OCI-LY3 (cell line): ENCODE results near the gene WWOX.

Experiments used
- EZH2phosphoT487 ChIP-seq: fragments of 200-600 bp; shearing (Covaris generic); IDR thresholded peaks from 2 replicates; pipeline ENCODE4 v1.6.1; 2018; ENCODE audit warnings: antibody characterized with exemption, mixed run types, low read depth
- TF ChIP-seq, protein P1 (sequence below): fragments of 200-600, 300-600 bp; sonication (generic); IDR thresholded peaks from 2 replicates; pipeline ENCODE4 v1.5.1; 2014; ENCODE audit warnings: antibody characterized with exemption, low read length, low read depth

DNA sequence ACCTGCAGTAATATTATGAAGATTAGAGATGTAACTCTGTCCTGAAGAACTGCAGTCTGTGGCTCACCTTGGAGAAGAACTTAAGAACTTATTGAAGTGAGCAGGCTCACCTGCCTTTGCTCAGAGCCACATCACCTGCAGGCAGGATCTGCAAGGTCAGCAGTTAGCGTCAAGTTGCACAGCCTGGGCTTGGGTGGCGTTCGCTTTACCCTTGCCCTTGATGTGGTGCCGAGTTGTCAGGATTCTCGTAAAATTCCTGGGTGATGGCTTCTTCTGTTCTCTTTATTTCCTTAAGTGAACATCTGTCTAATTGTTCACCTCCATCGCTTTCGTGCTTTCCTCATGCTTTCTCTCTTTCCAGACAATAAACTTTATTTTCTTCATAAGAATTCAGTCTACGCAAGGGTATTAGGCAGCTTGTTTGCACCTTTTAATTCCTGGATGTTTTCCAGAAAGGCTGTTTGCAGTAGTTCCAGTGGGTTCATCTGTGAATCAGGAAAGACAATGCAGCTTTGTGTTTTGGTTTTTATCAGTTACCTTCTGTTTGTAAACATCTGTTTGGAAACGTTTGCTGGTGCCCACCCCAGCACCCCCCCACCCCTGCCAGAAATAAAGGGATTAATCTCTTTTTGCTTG is 254.3 kb downstream of the WWOX start:
- TF ChIP-seq, protein P1, sequence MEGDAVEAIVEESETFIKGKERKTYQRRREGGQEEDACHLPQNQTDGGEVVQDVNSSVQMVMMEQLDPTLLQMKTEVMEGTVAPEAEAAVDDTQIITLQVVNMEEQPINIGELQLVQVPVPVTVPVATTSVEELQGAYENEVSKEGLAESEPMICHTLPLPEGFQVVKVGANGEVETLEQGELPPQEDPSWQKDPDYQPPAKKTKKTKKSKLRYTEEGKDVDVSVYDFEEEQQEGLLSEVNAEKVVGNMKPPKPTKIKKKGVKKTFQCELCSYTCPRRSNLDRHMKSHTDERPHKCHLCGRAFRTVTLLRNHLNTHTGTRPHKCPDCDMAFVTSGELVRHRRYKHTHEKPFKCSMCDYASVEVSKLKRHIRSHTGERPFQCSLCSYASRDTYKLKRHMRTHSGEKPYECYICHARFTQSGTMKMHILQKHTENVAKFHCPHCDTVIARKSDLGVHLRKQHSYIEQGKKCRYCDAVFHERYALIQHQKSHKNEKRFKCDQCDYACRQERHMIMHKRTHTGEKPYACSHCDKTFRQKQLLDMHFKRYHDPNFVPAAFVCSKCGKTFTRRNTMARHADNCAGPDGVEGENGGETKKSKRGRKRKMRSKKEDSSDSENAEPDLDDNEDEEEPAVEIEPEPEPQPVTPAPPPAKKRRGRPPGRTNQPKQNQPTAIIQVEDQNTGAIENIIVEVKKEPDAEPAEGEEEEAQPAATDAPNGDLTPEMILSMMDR, result no peak
- TF ChIP-seq EZH2phosphoT487, result no peak
